Stimulated activated CD8-positive, alpha-beta memory T cell treated with anti-CD3 and anti-CD28 coated beads, Interleukin-2, amount 100 ng/mL, for 1 hour (primary cell): Measurements from ENCODE around the gene ZNF506.
"Not testable (repeated sequence)": the region's sequence is repeated elsewhere in the genome, so short reads cannot be mapped to it uniquely, and the experiment has no call there.

Source experiments
- DNase-seq, 2 donors: peaks; one replicate each; pipeline ENCODE4 v3.0.0-alpha.2; 2020; ENCODE audit warnings: low read depth in 2 of 2

Gene ZNF506

DNA sequence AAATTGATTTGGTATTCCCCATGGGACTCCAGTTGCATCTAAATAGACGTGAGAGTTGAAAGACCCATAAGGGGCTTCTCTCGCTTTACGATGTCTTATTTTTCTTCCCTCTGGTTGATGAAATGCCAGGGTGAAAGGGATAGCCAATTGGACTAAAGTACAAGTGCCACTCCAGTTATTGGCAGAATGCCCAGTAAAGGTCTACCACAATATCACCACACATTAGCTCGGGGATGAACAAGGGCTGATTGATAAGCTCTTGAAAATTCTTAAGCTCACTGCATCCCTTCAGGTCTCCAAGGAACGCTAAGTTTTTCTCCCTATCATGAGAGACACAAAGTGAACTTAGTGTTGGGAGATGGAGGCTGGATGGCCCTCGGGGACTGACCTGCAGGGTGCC is 39.8 kb downstream of the ZNF506 start:
- DNase-seq, result not testable (repeated sequence)

DNA sequence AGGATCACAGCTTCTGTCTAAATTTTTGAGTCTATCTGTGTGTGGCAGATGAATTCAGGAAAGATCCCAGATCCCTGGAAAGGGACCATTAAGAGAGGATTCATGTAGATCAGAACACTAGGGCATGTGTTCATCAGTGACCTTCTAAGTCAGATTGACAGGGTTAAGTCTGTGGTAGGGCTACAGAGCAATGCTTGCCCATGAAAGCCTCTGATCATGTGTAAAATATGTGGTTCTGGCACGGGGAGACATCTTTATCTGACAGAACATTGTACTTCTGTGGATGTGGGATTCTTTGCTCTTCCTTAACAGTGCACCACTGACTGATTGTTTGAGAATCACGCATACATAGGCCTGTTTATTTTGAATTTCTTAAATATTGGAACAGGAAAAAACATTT is 42.9 kb downstream of the ZNF506 start:
- no peak for DNase-seq

DNA sequence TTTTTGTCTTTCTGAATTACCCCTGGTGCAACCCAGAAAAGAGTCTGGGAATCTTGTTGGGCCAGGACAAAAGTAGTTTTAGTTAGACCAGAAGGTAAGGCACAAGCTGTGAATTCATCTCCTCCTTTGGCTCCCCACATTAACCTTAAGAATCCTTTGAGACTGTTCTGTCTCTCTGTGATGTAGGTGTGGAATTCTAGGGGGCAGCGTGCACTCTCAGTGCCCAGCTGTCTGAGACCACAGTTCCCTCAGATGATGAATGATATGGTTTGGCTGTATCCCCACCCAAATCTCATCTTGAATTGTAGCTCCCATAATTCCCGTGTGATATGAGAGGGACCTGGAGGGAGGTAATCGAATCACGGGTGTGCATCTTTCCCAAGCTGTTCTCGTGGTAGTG is 43.9 kb downstream of the ZNF506 start:
- DNase-seq, result no peak

DNA sequence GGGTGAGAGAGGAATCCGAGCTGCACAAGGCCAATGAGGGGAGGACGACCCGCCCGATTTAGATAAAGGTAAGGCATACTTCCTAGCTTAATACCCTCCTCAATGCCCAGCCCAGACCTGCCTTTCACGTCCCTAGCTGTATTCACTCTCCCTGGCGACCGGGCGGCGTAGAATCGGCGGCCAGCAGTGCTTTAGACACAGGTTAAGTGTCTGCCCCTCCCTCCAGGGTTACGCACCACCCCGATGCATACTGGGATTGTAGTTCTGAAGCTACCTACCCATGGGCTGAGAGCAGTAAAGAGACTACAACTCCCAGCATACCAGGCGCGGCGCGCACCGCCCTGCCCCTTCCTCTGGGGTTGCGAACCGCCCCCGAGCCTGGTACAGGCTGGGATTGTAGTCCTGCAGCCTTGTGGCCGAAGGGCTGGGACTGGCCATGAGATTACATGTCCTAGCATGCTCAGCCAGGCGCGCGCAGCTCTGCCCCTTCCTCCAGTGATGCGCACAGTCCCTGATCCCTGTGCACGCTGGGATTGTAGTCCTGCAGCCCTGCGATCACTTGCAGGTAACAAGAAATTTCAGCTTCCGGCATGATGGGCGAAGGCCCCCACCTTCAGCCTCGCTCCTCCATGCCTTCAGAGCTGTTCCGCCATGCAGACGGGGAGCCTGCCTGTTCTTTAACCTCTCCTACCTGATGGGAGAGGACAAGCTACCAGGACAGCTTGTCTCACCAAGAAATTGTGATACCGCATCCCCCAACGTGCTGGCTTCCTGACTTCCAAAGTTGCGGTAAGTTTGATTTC is 45.1 kb downstream of the ZNF506 start:
- peak; percentile 81 to 82 for DNase-seq

DNA sequence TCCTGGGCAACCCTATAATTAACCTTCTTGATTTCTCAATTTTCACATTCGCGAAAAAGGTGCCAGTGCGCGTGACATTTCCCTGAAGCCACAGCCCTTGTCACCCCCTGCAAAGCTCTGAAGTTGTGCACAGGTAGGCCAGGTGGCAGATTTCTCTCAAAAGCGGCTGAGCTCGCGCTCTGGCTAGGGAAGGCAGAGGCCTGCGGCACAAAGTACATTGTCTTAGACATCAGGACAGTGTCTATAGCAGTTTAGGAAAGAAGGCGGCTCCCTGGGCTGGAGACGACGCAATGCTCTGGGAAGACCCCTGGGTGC is 45.7 kb downstream of the ZNF506 start:
- DNase-seq, result no peak

DNA sequence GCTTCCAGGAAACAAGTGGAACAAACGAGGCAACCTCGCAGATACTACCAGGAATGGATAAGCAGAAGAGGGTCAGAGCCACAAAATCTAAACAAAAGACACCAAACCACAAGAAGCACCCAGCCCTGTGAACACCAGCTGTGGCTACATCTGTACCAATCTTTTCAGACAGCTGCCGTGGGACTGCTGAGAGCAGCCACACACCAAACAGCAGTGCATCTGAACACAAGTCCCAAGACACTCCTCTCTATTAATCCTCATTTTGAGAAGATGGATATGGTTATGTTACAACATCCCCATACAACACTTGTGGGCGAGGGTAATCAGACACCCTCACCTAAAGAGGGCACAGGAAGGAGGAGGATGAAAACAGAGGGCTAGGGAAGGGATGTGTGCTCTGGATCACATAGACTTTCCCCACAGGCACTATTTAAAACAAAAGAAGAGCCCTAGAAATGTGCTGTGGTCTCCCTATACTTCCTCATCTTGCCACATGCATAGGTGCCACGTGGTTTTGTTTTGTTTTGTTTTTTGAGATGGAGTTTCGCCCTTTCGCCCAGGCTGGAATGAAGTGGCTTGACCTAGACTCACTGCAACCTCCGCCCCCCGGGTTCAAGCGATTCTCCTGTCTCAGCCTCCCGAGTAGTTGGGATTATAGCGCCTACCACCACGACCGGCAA is 47.1 kb downstream of the ZNF506 start:
- no peak for DNase-seq

DNA sequence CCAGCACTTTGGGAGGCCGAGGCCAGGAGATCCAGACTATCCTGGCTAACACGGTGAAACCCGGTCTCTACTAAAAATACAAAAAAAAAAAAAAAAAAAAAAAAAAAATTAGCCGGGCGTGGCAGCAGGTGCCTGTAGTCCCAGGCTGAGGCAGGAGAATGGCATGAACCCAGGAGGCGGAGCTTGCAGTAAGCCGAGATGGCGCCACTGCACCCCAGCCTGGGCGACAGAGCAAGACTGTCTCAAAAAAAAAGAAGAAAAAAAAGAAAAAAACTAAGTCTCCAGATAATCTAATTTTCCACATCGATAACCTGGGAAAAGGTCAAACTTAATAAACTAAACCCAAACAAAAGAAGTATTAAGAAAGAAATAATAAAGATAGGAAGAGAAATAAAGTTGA is 49.6 kb downstream of the ZNF506 start:
- DNase-seq, result not testable (repeated sequence)

DNA sequence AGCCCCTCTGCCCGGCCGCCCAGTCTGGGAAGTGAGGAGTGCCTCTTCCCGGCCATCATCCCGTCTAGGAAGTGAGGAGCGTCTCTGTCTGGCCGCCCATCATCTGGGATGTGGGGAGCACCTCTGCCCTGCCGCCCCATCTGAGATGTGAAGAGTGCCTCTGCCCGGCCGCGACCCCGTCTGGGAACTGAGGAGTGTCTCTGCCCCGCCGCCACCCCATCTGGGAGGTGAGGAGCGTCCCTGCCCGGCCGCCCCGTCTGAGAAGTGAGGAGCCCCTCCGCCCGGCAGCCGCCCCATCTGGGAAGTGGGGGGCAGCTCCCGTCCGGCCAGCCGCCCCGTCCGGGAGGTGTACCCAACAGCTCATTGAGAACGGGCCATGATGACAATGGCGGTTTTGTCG is 51.6 kb downstream of the ZNF506 start:
- not testable (repeated sequence) for DNase-seq

DNA sequence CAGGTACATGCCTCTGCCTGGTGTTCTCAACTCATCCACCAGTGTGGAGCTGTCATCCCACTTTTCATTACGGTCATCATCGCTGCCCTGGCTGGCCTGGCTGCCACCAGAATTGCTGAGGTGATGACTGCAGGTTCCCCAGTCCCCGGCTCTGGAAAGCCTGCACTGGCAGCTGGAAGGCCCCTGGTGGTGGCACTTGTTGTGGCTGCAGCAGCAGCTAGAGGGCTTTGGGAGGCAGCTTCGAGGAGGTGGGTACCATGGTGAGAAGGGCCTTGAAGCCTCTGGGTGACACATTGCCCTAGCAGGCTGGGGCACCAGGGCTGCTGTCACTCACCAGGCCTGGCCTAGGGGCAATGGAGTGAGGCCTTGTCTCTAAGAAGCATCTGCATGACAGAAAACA is 63.4 kb downstream of the ZNF506 start:
- no peak for DNase-seq

DNA sequence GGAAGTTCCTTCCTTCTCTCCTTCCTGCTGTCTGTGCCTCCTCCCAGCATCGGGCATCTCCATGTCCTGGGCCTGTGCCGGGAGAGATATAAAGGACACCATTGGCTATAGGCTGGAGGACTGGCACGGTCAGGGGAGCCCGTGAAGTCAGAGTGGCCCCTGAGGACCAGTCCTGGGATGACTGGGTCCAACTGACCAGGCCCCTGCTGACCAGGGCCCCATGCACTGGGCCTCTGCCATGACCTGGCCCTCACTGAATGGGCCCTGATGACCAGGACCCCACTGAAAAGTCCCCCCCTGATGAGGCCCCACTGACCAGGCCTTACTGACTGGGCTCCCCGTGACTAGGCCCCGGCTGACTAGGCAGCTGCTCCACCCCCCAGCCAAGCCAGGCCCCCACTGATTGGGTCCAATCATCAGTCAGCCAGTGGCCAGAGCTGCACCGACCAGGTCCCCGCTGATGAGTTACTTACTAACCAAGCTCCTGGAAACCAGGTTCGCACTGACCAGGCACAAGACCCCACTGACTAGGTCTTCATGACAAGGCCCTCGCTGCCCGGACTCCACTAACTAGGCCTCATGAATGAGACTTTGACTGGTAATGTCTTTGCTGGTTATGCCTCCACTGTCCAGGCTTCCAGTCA is 68.7 kb downstream of the ZNF506 start:
- no peak for DNase-seq

DNA sequence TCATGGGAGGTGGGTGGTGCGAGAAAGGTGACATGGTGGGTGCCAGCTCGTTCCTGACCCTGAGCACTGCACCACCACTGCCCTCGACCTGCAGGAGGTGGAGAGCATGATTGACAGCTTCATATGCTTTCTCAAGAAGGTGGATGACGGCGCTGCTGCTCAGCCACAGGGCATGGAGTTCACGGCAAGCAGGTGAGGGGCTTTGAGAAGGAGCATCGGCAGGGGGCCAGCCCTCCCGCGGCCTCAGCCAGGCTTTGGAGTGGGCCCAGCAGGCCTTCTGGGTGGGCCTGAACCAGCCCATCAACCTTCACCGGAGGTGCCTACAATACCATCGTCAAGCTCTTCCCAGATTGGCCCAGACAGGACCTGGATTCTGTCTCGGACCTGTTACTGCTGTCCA is 69.7 kb downstream of the ZNF506 start:
- DNase-seq, result no peak

DNA sequence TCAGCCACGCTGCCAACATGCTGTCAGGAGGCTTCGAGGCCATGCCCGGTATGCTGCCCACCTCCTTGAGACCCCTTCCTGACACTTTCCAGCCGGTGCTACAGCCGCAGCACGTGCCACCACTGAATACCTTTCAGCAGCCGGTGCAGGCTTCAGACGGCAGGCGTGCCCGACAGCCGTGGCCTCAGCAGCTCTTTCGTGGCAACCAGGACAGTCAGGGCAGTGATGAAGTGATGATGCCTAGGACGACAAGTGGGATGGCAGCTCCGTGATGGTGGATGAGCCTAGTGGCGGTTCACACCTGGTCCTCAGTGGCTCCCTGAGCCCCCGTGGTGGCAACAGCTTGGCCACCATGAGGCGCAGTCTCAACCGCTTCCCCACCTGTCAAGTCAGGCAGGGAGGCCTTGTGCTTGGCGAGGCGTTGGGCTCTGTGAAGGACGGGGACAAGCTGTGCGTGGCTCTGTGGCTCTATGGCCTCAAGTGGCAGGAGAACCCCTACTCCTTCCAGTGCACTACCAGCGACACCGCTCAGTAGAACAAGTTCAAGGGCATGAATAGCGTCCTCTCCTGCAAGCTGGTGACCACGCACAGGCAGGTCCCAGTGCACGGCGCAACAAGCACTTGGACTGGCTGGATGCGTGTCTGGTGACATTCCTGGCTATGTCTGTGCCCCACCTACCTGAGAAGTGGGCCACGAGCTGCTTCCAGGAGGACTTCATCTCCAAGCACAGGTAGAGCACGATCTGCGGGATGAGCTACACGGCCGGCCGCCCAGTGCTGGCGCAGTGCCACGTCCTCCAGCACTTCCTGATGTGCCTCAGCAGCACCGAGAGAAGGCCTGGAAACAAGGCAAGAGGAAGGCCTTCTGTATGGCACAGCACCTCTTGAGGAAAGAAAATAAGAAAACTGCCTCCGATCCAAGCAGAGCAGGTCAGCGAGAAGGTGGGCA is 70.4 kb downstream of the ZNF506 start:
- DNase-seq, result no peak

DNA sequence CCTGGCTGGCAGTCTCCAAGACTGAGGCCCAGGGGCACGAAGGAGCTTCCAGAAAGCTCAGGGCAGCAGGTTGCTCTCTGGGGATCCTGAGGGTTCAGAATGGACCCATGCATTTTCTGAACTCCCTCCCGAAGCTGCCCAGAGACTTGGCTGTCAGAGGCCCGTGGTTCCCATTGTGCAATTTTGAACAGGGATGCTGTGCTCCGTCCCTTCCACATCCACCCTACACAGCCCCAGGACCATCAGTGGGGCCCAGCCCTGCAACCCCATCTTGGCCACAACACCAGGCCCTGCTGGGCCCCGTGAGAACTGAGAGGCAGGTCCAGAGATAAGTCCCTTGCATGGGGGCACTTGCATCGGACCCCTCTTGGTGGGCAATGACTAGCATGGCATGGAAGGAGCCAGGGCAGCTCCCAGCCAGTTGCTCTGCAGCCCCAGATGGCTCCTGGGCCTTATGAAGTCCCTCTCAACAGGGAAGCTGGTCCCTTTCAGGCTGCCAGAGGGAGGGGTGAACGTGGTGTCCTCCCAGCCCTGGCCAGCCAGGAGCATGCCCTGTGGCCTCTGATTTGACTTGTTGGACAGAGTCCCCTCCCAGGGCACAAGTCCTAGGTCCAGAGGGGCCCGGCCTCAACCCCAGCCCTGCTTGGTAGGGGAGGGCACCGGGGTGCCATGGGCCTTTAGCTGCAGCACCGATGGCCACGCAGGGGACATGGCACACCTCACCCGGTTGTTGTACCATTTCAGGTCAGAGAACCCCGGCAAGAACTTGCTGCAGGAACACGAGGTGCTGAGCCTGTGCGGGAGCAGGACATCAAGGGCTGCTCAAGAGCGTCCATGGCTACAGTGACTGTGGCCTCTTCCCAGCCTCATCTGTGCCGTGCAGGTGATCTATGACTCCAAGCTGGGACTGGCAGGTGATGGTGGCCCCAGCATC is 71.4 kb downstream of the ZNF506 start:
- DNase-seq, result no peak

DNA sequence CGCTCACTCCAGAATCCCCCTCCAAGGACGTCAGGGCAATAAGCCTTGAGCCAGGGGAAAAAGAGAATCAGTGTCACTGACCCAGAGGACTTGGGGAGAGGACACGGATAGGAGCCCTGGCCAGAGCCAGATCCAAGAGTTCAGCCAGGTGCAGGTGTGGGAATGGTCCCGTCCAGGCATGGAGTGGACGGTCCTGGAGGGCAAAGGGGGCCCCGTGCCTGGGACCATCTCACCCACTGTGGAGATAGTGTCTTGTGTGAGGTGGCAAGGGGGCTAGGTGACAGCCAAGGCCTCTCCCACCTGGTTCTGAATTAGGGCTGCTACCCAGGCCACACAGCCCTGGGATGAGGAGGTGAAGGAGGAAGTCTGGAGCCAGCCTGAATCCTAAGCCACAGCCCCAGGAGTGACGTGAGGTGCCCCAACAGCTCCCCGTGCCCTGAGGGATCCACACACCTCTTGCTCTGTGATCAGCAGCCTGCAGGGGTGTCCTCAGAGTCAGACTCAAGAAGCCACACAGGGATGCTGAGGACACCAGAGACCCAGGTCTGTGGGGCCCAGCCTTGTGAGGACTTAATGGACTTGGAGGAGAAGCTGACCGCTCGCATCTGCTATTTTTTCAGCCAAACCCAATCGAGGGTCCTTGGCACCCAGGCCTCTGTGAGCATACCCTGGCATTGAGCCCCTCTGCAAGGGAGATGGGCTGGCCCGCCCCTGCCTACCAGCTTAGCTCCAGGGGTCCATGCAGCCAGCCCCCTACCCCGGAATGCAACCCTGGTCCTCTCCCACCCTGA is 72.2 kb downstream of the ZNF506 start:
- DNase-seq, result no peak

DNA sequence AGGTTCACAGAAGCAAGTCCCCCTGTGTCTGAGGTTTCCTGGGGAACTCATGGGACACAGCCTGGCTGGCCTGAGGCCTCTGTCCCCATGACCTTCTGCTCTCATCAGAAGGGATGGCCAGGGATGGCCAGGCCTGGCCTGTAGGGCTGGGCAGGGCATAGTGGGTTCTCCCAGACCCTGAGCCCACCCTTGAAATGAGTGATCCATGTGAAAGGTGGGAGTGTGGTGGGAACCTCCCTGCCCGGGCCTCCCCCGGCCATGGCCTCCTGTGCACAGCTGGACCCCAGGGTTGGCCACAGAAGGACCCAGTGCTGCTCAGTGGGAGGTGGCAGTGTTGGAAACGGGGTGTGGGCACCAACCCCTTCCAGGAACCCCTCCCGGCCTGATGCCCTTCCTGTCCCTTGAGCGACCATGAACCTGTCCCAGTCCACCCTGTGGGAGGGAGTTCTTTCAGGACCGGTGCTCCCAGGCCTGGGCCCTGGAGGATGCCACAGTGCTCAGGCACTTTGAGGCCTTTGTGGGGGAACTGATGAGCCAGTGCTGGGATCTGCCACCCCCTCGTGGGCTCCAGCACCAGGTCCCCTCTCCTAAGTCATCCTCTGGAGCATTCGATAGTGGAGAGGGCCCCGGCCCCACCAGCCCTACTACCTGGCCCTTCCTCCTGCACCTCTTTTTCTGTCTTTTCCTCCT is 73.2 kb downstream of the ZNF506 start:
- DNase-seq, result no peak

DNA sequence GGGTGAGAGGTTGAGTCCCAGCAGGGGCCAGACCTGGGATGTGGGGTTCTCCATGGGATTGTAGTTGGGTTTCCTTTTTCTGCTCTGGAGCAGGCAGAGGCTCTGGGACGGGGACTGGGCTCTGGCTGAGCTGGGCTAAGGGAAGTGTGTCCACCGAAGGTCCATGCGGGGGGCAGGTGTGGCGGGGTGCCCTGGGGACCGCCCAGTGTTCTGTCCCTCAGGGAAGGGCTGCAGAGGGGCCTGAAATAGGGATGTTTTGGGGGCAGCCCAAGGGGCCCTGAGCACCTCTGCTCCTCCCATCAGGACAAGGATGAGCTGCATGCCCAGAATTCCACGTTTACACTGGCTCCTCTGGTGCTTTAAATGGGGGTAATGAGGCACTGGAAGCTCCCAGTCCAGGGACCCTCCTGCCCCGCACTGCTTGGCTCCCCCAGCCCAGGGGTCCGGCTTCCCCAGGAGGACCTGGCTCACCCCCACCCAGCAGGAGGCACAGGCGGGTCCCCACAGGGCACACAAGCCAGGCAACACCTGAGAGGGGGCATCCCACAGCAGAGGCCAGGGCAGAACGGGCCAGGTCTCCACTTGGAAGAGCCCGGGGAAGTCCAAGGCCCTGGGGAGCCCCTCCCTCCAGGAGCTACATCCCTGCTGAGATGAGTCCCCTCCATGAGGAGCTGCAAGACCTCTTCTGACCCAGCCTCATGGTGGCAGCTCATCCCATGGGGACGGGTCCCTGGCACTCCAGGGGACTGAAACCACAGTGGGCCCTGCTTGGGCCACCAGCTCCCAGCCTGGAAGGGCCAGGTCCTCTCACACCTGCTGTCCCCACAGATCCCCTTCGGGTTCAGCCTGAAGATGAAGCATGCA is 74.0 kb downstream of the ZNF506 start:
- DNase-seq, result no peak

DNA sequence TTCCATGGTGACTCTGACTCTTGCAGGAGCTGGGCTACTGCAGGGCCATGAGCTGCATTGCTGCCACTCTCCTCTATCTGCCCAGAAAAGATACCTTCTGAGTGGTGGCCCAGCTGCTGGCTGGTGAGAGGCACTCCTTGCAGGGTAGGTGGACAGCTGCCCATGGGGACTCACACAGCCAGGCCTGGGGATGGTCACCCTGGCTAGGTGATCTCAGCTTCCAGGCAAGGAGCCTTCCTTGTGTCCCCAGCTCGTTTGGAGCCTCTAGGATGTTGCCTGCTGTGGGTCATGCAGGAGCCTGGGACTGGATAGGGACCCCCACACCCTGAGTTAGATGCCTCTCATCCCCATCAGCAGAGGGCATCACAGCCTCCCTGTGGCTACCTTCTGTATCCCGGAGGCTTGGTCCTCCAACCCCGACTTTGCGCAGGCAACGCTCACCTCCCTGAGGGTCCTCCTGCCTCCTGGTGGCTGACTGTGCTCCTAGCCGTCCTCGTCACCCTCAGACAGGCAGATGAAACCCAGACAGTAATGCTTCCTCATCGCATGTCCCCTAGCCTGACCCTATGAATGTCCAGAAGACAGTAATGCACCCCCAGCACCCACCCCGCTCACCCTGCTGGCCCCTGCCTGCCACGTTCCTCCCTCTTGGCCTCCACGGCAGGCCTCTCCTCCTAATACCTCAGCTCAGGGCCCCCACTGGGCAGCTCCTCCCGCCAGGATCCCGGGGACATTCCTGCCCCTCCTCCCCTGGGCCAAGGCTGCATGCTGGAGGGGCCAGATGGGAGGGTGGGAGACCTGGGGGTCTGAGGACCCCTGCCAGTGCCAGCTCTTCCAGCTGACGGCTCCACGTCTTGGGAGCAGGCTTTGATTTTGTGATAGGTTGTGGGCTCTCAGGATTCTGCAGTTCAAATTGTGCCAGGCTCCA is 75.0 kb downstream of the ZNF506 start:
- no peak for DNase-seq
